Measurements from ENCODE around the gene RAPGEF1. TPM values are rescaled to one million over a fixed set of nuclear protein-coding genes. Genes with fewer than 3 reads are reported as not detected.
A peak's percentile ranks its signal among the peaks of the same experiment; 100 is the strongest.

Gene RAPGEF1
- total and polyA plus RNA-seq, 8 donors = 17.1 to 62.6 (median 44.8) TPM

DNA sequence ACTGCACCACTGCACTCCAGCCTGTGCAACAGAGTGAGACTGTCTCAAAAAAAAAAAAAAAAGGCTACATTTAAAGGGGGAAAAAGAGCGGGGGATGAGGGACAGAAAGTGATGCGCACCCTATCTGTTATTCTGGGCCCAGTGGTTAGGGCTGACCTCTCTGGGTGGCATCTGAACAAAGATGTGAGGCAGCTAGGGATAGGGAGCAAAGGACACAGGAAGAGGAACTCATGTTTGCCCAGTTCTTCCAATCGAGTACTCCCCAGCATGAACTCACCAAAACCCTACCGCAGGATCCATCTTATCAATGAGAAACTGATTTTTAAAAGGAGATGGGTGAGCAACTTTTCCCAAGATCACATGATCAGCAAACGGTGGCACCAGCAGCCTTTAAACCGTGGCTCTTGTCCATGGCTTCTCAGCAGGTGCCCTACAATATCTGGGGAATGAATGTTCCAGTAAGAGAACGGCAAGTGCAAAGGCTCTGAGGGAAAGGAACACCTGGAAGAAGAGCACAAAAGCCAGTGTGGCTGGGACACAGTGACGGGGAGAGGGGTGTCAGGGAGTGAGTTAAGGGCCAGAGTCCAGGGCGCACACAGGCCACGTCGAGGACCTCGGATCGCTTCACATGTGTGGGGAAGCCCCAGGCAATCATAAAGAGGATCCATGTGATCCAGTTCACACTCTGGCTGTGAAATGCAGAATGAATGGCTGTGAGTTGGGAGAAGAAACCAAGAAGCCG lies 22.0 kb downstream of the RAPGEF1 start:
- Histone ChIP-seq H3K4me3 (no peak overlapping the region), H3K4me1 (peaks cover 17 to 56% (median 34%) of the 10 kb centered on the region in 3 donors), H3K36me3 (no peaks in the 10 kb centered on the region), H3K27me3 (no peaks in the 10 kb centered on the region), H3K9me3 (no peaks in the 10 kb centered on the region), H3K27ac (peak overlapping the region in 3 of 4 donors; percentile 38 to 71 (median 39))
- WGBS, 2 donors = 50 to 64% methylated on average over 14 of the region's 14 CpGs
- no peak for FAIRE-seq
- ATAC-seq = peak; percentile 61 to 74 (median 66)
- TF ChIP-seq, protein P1, sequence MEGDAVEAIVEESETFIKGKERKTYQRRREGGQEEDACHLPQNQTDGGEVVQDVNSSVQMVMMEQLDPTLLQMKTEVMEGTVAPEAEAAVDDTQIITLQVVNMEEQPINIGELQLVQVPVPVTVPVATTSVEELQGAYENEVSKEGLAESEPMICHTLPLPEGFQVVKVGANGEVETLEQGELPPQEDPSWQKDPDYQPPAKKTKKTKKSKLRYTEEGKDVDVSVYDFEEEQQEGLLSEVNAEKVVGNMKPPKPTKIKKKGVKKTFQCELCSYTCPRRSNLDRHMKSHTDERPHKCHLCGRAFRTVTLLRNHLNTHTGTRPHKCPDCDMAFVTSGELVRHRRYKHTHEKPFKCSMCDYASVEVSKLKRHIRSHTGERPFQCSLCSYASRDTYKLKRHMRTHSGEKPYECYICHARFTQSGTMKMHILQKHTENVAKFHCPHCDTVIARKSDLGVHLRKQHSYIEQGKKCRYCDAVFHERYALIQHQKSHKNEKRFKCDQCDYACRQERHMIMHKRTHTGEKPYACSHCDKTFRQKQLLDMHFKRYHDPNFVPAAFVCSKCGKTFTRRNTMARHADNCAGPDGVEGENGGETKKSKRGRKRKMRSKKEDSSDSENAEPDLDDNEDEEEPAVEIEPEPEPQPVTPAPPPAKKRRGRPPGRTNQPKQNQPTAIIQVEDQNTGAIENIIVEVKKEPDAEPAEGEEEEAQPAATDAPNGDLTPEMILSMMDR (IDR thresholded peaks at IDR 0.05) = no peak
- intact Hi-C loops (cut with DNase I) = no loop called here
- DNase-seq = peak in 3 of 6 donors; percentile 72 to 89 (median 74)

DNA sequence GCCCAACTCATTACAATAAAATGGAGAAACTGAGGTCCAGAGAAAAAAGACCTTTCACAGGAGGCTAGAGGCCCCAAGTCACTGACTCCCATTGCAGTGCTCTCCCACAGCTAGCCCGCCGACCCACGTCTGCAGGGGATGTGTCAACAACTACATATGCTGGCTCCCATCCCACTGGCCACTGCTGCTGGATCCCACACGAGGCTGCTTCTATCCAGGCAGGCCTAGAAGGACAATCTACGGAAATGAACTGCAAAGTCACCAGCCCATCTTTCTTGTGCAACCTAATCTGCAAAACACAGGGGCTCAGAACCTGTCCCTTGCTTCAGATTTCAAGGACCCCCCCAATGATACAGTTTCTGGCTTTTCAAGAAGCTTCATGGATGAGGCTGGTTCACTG lies 24.0 kb downstream of the RAPGEF1 start:
- H3K9me3 ChIP-seq = no peaks in the 10 kb centered on the region
- FAIRE-seq = no peak
- peaks cover 28 to 61% (median 44%) of the 10 kb centered on the region in 3 donors for H3K4me1 ChIP-seq
- intact Hi-C loops (cut with DNase I) = no loop called here
- DNase-seq = no peak
- 48 to 62% methylated on average over 5 of the region's 5 CpGs for WGBS, 2 donors
- H3K4me3 ChIP-seq = no peak overlapping the region
- H3K36me3 ChIP-seq = no peaks in the 10 kb centered on the region
- no peaks in the 10 kb centered on the region for H3K27me3 ChIP-seq
- H3K27ac ChIP-seq = peak overlapping the region in 1 of 4 donors; percentile 71
- TF ChIP-seq, protein P1 (IDR thresholded peaks at IDR 0.05) = no peak
- ATAC-seq = no peak

DNA sequence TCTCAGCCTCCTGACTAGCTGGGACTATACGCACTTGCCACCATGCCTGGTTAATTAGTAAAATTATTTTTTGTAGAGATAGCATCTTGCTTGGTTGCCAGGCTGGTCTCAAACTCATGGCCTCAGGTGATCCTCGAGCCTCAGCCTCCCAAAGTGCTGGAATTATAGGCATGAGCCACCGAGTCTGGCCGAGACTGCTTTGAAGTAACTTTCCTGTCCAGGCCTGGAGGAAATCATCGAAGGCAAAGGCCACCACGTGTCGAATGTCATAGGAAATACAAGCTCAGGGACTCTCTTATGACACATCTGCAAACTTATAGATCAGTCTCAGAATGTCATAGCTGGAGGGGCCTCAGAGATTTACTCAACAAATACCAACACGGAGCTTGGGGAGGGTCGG lies 25.1 kb downstream of the RAPGEF1 start:
- Histone ChIP-seq H3K36me3 (no peaks in the 10 kb centered on the region), H3K4me1 (peaks cover 28 to 58% (median 44%) of the 10 kb centered on the region in 3 donors), H3K27me3 (no peaks in the 10 kb centered on the region), H3K4me3 (no peak overlapping the region), H3K27ac (peak overlapping the region in 3 of 4 donors; percentile 22 to 76 (median 60)), H3K9me3 (no peaks in the 10 kb centered on the region)
- WGBS, 2 donors = 81 to 82% methylated on average over 9 of the region's 9 CpGs
- intact Hi-C loops (cut with DNase I) = no loop called here
- ATAC-seq (no peak), DNase-seq (no peak), FAIRE-seq (no peak)
- TF ChIP-seq, protein P1 (IDR thresholded peaks at IDR 0.05) = no peak

DNA sequence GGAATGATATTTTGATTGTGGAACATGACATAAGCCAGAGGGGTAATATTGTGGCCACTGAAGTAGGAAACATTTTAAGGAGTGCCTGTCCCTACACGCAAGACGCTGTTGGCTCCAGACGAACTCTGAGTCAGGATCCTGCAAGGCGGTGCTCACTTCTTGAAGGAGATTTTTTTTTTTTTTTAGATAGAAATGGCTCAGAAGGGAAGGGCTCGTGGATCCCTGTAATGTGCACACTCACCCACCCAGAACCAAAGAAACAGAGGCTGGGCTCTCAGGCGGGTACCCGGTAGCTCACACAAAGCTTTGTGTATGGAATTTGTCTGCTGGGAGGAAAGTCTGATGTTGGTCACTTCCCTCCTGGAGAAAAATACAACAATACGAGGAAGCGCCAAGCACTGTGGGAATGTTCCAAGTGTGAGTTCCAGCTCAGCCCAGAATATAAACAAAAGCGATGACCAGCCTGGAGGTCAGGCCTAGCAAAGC lies 25.7 kb downstream of the RAPGEF1 start:
- intact Hi-C loops (cut with DNase I) = no loop called here
- ATAC-seq = peak; percentile 52 to 72 (median 58)
- no peaks in the 10 kb centered on the region for H3K9me3 ChIP-seq
- 50 to 56% methylated on average over 10 of the region's 10 CpGs for WGBS, 2 donors
- TF ChIP-seq, protein P1 (IDR thresholded peaks at IDR 0.05) = no peak
- H3K27ac ChIP-seq = peak overlapping the region in 3 of 4 donors; percentile 22 to 76 (median 60)
- H3K27me3 ChIP-seq = no peaks in the 10 kb centered on the region
- H3K4me1 ChIP-seq = peaks cover 28 to 59% (median 44%) of the 10 kb centered on the region in 3 donors
- no peak for FAIRE-seq
- H3K4me3 ChIP-seq = no peak overlapping the region
- H3K36me3 ChIP-seq = no peaks in the 10 kb centered on the region
- DNase-seq = peak in 3 of 6 donors; percentile 50 to 68 (median 58)

DNA sequence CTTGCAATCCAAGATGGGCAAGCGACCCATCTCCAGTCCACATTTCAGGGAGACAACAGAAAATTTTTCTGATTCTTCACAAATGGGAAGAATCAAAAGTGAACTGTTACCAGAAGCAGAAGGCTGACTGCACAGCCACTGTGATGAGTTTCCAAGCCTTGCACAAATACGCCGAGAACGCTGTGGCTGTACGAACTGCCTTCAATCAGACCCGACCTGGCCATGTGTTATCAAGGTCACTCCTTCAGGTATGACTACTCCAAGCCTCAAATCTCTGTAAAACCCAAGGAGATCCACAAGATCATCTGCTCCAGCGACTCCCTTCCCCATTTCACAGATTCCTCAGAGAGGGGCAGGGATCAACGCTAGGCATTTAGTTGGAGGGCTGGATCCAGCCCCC lies 26.9 kb downstream of the RAPGEF1 start:
- WGBS, 2 donors = 47 to 57% methylated on average over 8 of the region's 8 CpGs
- FAIRE-seq = no peak
- peak overlapping the region in 3 of 4 donors; percentile 44 to 76 (median 60) for H3K27ac ChIP-seq

More for the DNA sequence above, 26.9 kb downstream of the RAPGEF1 start:
- peak in 2 of 6 donors; percentile 59 to 64 for DNase-seq
- TF ChIP-seq, protein P1 (IDR thresholded peaks at IDR 0.05) = no peak
- peaks cover 35 to 62% (median 39%) of the 10 kb centered on the region in 3 donors for H3K4me1 ChIP-seq
- no peaks in the 10 kb centered on the region for H3K36me3 ChIP-seq
- no peaks in the 10 kb centered on the region for H3K9me3 ChIP-seq
- H3K4me3 ChIP-seq = no peak overlapping the region
- H3K27me3 ChIP-seq = no peaks in the 10 kb centered on the region
- intact Hi-C loops (cut with DNase I) = no loop called here
- peak; percentile 46 to 71 (median 57) for ATAC-seq
